Activated CD8-positive, alpha-beta T cell treated with anti-CD3 and anti-CD28 coated beads for 36 hours (primary cell): ENCODE data around the gene ZNF512. TPM values are rescaled to one million over a fixed set of nuclear protein-coding genes. Genes with fewer than 3 reads are reported as not detected.
"Not testable (repeated sequence)": the region's sequence is repeated elsewhere in the genome, so short reads cannot be mapped to it uniquely, and the experiment has no call there.

Experiments used
- ATAC-seq: fragments of 200-7000 bp; cut with Tn5 transposase; one replicate; pipeline ENCODE4 v1.10.0; 2021; ENCODE audit warnings: mild to moderate bottlenecking, moderate library complexity
- CTCF ChIA-PET: fragments of 350-600 bp; sonication (Branson Sonifier 250); formaldehyde crosslinking; loops from one replicate; lab custom pipeline; 2021; ENCODE audit warnings: antibody characterized with exemption; lab: Charles Lee
- POLR2A ChIA-PET: fragments of 350-600 bp; sonication (Branson Sonifier 250); formaldehyde crosslinking; loops from one replicate; lab custom pipeline; 2021; ENCODE audit warnings: antibody characterized with exemption; lab: Charles Lee
- DNase-seq: peaks from one replicate; pipeline ENCODE4 v3.0.0-alpha.2; 2020
- H3K27ac Mint-ChIP-seq: one replicate; pipeline ENCODE4 v1.8.0; 2021; ENCODE audit warnings: mild to moderate bottlenecking, mixed read lengths
- H3K27me3 Mint-ChIP-seq: one replicate; pipeline ENCODE4 v1.8.0; 2021; ENCODE audit warnings: mixed read lengths
- H3K36me3 Mint-ChIP-seq: one replicate; pipeline ENCODE4 v1.8.0; 2021; ENCODE audit warnings: low read depth, mixed read lengths
- H3K4me1 Mint-ChIP-seq: one replicate; pipeline ENCODE4 v1.8.0; 2021; ENCODE audit warnings: low read depth, mixed read lengths
- H3K4me3 Mint-ChIP-seq: one replicate; pipeline ENCODE4 v1.8.0; 2021; ENCODE audit warnings: mild to moderate bottlenecking, moderate library complexity, mixed read lengths
- H3K9me3 Mint-ChIP-seq: one replicate; pipeline ENCODE4 v1.8.0; 2021; ENCODE audit warnings: mixed read lengths
- CTCF ChIP-seq: fragments of 200-600 bp; IDR thresholded peaks from one replicate; pipeline ENCODE4 v1.8.0; 2022; ENCODE audit warnings: antibody characterized with exemption, mild to moderate bottlenecking
- intact Hi-C: fragments of 100-400 bp; cut with micrococcal nuclease; formaldehyde crosslinking; loops from one replicate; pipeline ENCODE4 v1.10.0; 2022
- total RNA-seq, 2 experiments: library from RNA; stranded (reverse); gene quantifications; one replicate each; pipeline ENCODE4 v1.2.3, GENCODE V29; 2021

ZNF512 gene
- total RNA-seq, 2 experiments from 2014 or later: 29.2 to 31.5 TPM

GRCh38 chr2:27545348-27546141 is 37.3 kb upstream of the ZNF512 start:
- intact Hi-C loops: no loop called here
- Mint-ChIP-seq H3K9me3 (no peaks in the 10 kb centered on the region), H3K27me3 (peaks cover 1% of the 10 kb centered on the region), H3K36me3 (no peaks in the 10 kb centered on the region), H3K4me1 (no peaks in the 10 kb centered on the region), H3K4me3 (no peak overlapping the region), H3K27ac (no peak overlapping the region)
- DNase-seq (no peak), ATAC-seq (no peak)
- ChIA-PET POLR2A (no interaction called here), CTCF (no interaction called here)
- no peak for TF ChIP-seq CTCF

GRCh38 chr2:27549303-27549702 is 33.5 kb upstream of the ZNF512 start:
- DNase-seq (no peak), ATAC-seq (no peak)
- H3K27me3 Mint-ChIP-seq: no peaks in the 10 kb centered on the region
- no peak overlapping the region for H3K4me3 Mint-ChIP-seq
- ChIA-PET CTCF (no interaction called here), POLR2A (no interaction called here)
- no peaks in the 10 kb centered on the region for H3K4me1 Mint-ChIP-seq
- TF ChIP-seq CTCF: no peak
- H3K36me3 Mint-ChIP-seq: no peaks in the 10 kb centered on the region
- H3K27ac Mint-ChIP-seq: no peak overlapping the region
- no peaks in the 10 kb centered on the region for H3K9me3 Mint-ChIP-seq
- intact Hi-C loops: no loop called here

- no peak for TF ChIP-seq CTCF
- ChIA-PET POLR2A (no interaction called here), CTCF (no interaction called here)
- Mint-ChIP-seq H3K27ac (no peak overlapping the region), H3K36me3 (no peaks in the 10 kb centered on the region), H3K4me1 (no peaks in the 10 kb centered on the region), H3K9me3 (no peaks in the 10 kb centered on the region), H3K27me3 (no peaks in the 10 kb centered on the region), H3K4me3 (no peak overlapping the region)
- ATAC-seq (no peak), DNase-seq (no peak)
- intact Hi-C loops: no loop called here
These were observed 31.3 kb upstream of the ZNF512 start for GRCh38 chr2:27551514-27551913.

- Mint-ChIP-seq H3K9me3 (no peaks in the 10 kb centered on the region), H3K4me3 (no peak overlapping the region), H3K27ac (no peak overlapping the region), H3K4me1 (no peaks in the 10 kb centered on the region), H3K36me3 (no peaks in the 10 kb centered on the region), H3K27me3 (no peaks in the 10 kb centered on the region)
- DNase-seq (no peak), ATAC-seq (no peak)
- TF ChIP-seq CTCF: no peak
- CTCF ChIA-PET: no interaction called here
- intact Hi-C loops: no loop called here
- POLR2A ChIA-PET: no interaction called here
These were observed 29.9 kb upstream of the ZNF512 start for GRCh38 chr2:27552941-27553340.

GRCh38 chr2:27554451-27554850 is 28.4 kb upstream of the ZNF512 start:
- H3K4me3 Mint-ChIP-seq, H3K27me3 Mint-ChIP-seq, H3K9me3 Mint-ChIP-seq, H3K4me1 Mint-ChIP-seq, CTCF ChIA-PET, H3K27ac Mint-ChIP-seq, DNase-seq, POLR2A ChIA-PET, ATAC-seq, intact Hi-C loops, H3K36me3 Mint-ChIP-seq: not testable (repeated sequence)
